ENCODE measurements around the gene TVP23A. TPM values are rescaled to one million over a fixed set of nuclear protein-coding genes. Genes with fewer than 3 reads are reported as not detected.
A peak's percentile ranks its signal among the peaks of the same experiment; 100 is the strongest.

TVP23A gene
- total and polyA plus RNA-seq, 2 donors (not counting 1 experiment from before 2014, with no cell fraction given) = 0.37 to 3.2 TPM

DNA sequence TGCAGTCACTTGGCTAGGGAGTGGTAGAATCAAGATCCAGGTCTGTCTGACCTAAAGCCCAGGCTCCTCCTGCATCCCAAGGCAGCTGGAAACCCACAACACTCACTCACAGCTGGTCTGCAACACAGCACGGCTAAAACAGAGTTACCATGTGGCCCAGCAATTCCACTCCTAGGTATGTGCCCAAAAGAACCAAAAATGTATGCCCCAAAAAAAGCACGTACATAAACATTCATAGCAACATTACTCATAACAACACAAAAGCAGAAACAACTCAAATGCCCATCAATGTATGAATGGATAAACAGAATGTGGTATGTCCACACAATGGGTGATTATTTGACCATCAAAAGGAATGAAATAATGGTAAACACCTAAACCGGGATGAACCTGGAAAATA is 8.9 kb downstream of the TVP23A start:
- H3K4me2 ChIP-seq (replicated peaks; ENCODE audit: low read depth, low read length, poor library complexity, severe bottlenecking) = no peak overlapping the region
- intact Hi-C loops (cut with micrococcal nuclease) = loop anchor here (2.0 to 5.0 kb wide), 3 partner anchors 37 to 67 kb away; partner anchors contain the start of gene CIITA
- TF ChIP-seq, protein P1, sequence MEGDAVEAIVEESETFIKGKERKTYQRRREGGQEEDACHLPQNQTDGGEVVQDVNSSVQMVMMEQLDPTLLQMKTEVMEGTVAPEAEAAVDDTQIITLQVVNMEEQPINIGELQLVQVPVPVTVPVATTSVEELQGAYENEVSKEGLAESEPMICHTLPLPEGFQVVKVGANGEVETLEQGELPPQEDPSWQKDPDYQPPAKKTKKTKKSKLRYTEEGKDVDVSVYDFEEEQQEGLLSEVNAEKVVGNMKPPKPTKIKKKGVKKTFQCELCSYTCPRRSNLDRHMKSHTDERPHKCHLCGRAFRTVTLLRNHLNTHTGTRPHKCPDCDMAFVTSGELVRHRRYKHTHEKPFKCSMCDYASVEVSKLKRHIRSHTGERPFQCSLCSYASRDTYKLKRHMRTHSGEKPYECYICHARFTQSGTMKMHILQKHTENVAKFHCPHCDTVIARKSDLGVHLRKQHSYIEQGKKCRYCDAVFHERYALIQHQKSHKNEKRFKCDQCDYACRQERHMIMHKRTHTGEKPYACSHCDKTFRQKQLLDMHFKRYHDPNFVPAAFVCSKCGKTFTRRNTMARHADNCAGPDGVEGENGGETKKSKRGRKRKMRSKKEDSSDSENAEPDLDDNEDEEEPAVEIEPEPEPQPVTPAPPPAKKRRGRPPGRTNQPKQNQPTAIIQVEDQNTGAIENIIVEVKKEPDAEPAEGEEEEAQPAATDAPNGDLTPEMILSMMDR (IDR thresholded peaks at IDR 0.05) = no peak
- TF ChIP-seq EZH2 (IDR thresholded peaks at IDR 0.05; ENCODE audit: borderline replicate concordance, insufficient read depth, low read depth, low read length, poor library complexity, severe bottlenecking) = no peak
- POLR2A ChIA-PET = interaction anchor here (0.7 to 0.8 kb wide), 2 partner anchors 60 to 66 kb away, joined by 3 read pairs; partner anchors contain the start of gene NUBP1
- Mint-ChIP-seq H3K27me3 (no peaks in the 10 kb centered on the region), H3K9me3 (ENCODE audit: insufficient read depth) (no peaks in the 10 kb centered on the region), H3K4me3 (no peak overlapping the region), H3K27ac (peak overlapping the region; percentile 84), H3K4me1 (peaks cover 77% of the 10 kb centered on the region)
- no peaks in the 10 kb centered on the region for H3K27me3 ChIP-seq (replicated peaks in 1 of 4; ENCODE audit: control extremely low read depth in 1 of 4, control insufficient read depth in 3 of 4, insufficient read depth in 4 of 4, low read length in 3 of 4)
- DNase-seq (no peak), ATAC-seq (ENCODE audit: low read depth) (no peak)
- H3K36me3 ChIP-seq (replicated peaks in 1 of 2; ENCODE audit: control extremely low read depth in 1 of 2, control insufficient read depth in 1 of 2, extremely low read depth in 1 of 2, insufficient read depth in 2 of 2, low read length in 1 of 2) = no peaks in the 10 kb centered on the region
- H4K20me1 ChIP-seq (ENCODE audit: control insufficient read depth, insufficient read depth, low read length, poor library complexity, severe bottlenecking) = no peaks in the 10 kb centered on the region
- CTCF ChIA-PET = interaction anchor here (0.8 to 1.6 kb wide), 3 partner anchors 68 to 81 kb away, joined by 3 to 11 read pairs (median 4); partner anchors contain the start of gene CIITA
- peaks cover 15 to 47% of the 10 kb centered on the region in 2 donors for H3K4me1 ChIP-seq (ENCODE audit: control insufficient read depth in 2 of 2, insufficient read depth in 2 of 2, low read length in 2 of 2)
- peaks cover 10% of the 10 kb centered on the region for H3K79me2 ChIP-seq (ENCODE audit: control insufficient read depth, insufficient read depth, low read length)
- H3K9me3 ChIP-seq (ENCODE audit: control extremely low read depth in 1 of 3, control insufficient read depth in 2 of 3, insufficient read depth in 1 of 3, low read length in 2 of 3) = peaks cover 0 to 7% (median 0%) of the 10 kb centered on the region in 3 donors
- no peak overlapping the region for H3K9ac ChIP-seq (ENCODE audit: low read length)
- 100% methylated on average over 1 of the region's 3 CpGs for WGBS (ENCODE audit: insufficient coverage)
- H3K4me3 ChIP-seq (ENCODE audit: control extremely low read depth in 1 of 5, extremely low read depth in 1 of 5, insufficient read depth in 1 of 5, low read depth in 2 of 5, low read length in 4 of 5) = no peak overlapping the region
- no peak overlapping the region for H2AFZ ChIP-seq (ENCODE audit: insufficient read depth, low read depth, low read length, poor library complexity, severe bottlenecking)
- H3K27ac ChIP-seq (ENCODE audit: low read length in 2 of 2) = no peak overlapping the region

DNA sequence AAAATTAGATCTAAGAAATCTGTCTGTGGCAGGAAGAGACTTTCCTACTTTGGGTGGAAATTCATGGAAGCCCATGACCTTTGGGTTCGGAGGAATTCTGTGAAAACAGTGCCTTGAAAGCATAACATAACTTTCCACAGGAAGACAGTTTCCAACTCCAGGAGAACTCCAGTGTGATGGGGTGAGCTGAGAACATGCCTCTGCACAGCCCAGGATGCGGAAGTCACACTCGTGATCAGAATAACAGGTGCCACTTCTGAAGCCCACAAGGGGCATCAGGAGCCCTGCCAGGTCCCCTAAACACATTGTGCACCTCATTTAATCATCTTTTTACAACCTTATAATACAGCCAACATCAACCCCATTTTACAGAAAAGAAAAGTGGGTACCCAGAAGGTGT is 9.7 kb downstream of the TVP23A start:
- Histone ChIP-seq H3K4me2 (replicated peaks; ENCODE audit: low read depth, low read length, poor library complexity, severe bottlenecking) (no peak overlapping the region), H3K9ac (ENCODE audit: low read length) (no peak overlapping the region), H2AFZ (ENCODE audit: insufficient read depth, low read depth, low read length, poor library complexity, severe bottlenecking) (no peak overlapping the region), H4K20me1 (ENCODE audit: control insufficient read depth, insufficient read depth, low read length, poor library complexity, severe bottlenecking) (no peaks in the 10 kb centered on the region), H3K36me3 (replicated peaks in 1 of 2; ENCODE audit: control extremely low read depth in 1 of 2, control insufficient read depth in 1 of 2, extremely low read depth in 1 of 2, insufficient read depth in 2 of 2, low read length in 1 of 2) (no peaks in the 10 kb centered on the region), H3K27ac (ENCODE audit: low read length in 2 of 2) (no peak overlapping the region), H3K9me3 (ENCODE audit: control extremely low read depth in 1 of 3, control insufficient read depth in 2 of 3, insufficient read depth in 1 of 3, low read length in 2 of 3) (peaks cover 0 to 7% (median 0%) of the 10 kb centered on the region in 3 donors), H3K4me1 (ENCODE audit: control insufficient read depth in 2 of 2, insufficient read depth in 2 of 2, low read length in 2 of 2) (peaks cover 19 to 56% of the 10 kb centered on the region in 2 donors), H3K27me3 (replicated peaks in 1 of 4; ENCODE audit: control extremely low read depth in 1 of 4, control insufficient read depth in 3 of 4, insufficient read depth in 4 of 4, low read length in 3 of 4) (no peaks in the 10 kb centered on the region), H3K4me3 (ENCODE audit: control extremely low read depth in 1 of 5, extremely low read depth in 1 of 5, insufficient read depth in 1 of 5, low read depth in 2 of 5, low read length in 4 of 5) (no peak overlapping the region), H3K79me2 (ENCODE audit: control insufficient read depth, insufficient read depth, low read length) (peaks cover 10% of the 10 kb centered on the region)
- ATAC-seq (ENCODE audit: low read depth) (peak; percentile 44), DNase-seq (peak; percentile 34)
- H3K27me3 Mint-ChIP-seq = no peaks in the 10 kb centered on the region
- ChIA-PET POLR2A (interaction anchor here (0.5 to 0.6 kb wide), 2 partner anchors 61 to 129 kb away, joined by 3 to 4 read pairs; no protein-coding TSS in a partner anchor), CTCF (interaction anchor here (0.8 to 1.6 kb wide), 3 partner anchors 69 to 109 kb away, joined by 4 to 11 read pairs (median 4); partner anchors contain the start of gene CIITA)
- intact Hi-C loops (cut with micrococcal nuclease) = loop anchor here (2.0 to 5.0 kb wide), 3 partner anchors 37 to 68 kb away; partner anchors contain the start of gene CIITA
- peak overlapping the region; percentile 84 for H3K27ac Mint-ChIP-seq
- H3K4me3 Mint-ChIP-seq = peak overlapping the region; percentile 54
- peaks cover 75% of the 10 kb centered on the region for H3K4me1 Mint-ChIP-seq
- WGBS (ENCODE audit: insufficient coverage) = 63% methylated on average over 2 of the region's 3 CpGs
- H3K9me3 Mint-ChIP-seq (ENCODE audit: insufficient read depth) = no peaks in the 10 kb centered on the region
- TF ChIP-seq, protein P1 (IDR thresholded peaks at IDR 0.05) = no peak
